ENCODE data around the gene PEF1.
A peak's percentile ranks its signal among the peaks of the same experiment; 100 is the strongest.

Gene PEF1

GRCh38 chr1:31655104-31655503, 10.4 kb upstream of the PEF1 start:
- no peak for DNase-seq (ENCODE audit: low read depth in 2 of 2)

GRCh38 chr1:31654474-31654776, 9.7 kb upstream of the PEF1 start:
- no peak for DNase-seq (ENCODE audit: low read depth in 2 of 2)

- DNase-seq (ENCODE audit: low read depth in 2 of 2): no peak
Measured at GRCh38 chr1:31653717-31654473, 9.2 kb upstream of the PEF1 start.

- no peak for DNase-seq (ENCODE audit: low read depth in 2 of 2)
Measured at GRCh38 chr1:31652891-31653499, 8.3 kb upstream of the PEF1 start.

- DNase-seq (ENCODE audit: low read depth in 2 of 2): no peak
Measured at GRCh38 chr1:31651766-31652165, 7.1 kb upstream of the PEF1 start.

GRCh38 chr1:31651089-31651420, 6.4 kb upstream of the PEF1 start:
- no peak for DNase-seq (ENCODE audit: low read depth in 2 of 2)

GRCh38 chr1:31650161-31651088, 5.7 kb upstream of the PEF1 start:
- no peak for DNase-seq (ENCODE audit: low read depth in 2 of 2)

GRCh38 chr1:31648641-31649357, 4.1 kb upstream of the PEF1 start:
- no peak for DNase-seq (ENCODE audit: low read depth in 2 of 2)

GRCh38 chr1:31648190-31648589, 3.5 kb upstream of the PEF1 start:
- DNase-seq (ENCODE audit: low read depth in 2 of 2): no peak

- DNase-seq (ENCODE audit: low read depth in 2 of 2): peak in 1 of 2 experiments; percentile 28
Measured at GRCh38 chr1:31647106-31647505, 2.4 kb upstream of the PEF1 start.

GRCh38 chr1:31646259-31646960, 1.7 kb upstream of the PEF1 start:
- DNase-seq (ENCODE audit: low read depth in 2 of 2): no peak

- DNase-seq (ENCODE audit: low read depth in 2 of 2): no peak
Measured at GRCh38 chr1:31645274-31645568, 545 bp upstream of the PEF1 start.

GRCh38 chr1:31643976-31644559, 608 bp downstream of the PEF1 start:
- DNase-seq (ENCODE audit: low read depth in 2 of 2): no peak

GRCh38 chr1:31642897-31643296, 1.8 kb downstream of the PEF1 start:
- no peak for DNase-seq (ENCODE audit: low read depth in 2 of 2)

GRCh38 chr1:31642366-31642765, 2.3 kb downstream of the PEF1 start:
- no peak for DNase-seq (ENCODE audit: low read depth in 2 of 2)

- DNase-seq (ENCODE audit: low read depth in 2 of 2): no peak
Measured at GRCh38 chr1:31640964-31641363, 3.7 kb downstream of the PEF1 start.

- no peak for DNase-seq (ENCODE audit: low read depth in 2 of 2)
Measured at GRCh38 chr1:31640179-31640578, 4.5 kb downstream of the PEF1 start.

GRCh38 chr1:31639543-31639942, 5.1 kb downstream of the PEF1 start:
- DNase-seq (ENCODE audit: low read depth in 2 of 2): peak in 1 of 2 experiments; percentile 17

GRCh38 chr1:31637915-31638673, 6.6 kb downstream of the PEF1 start:
- no peak for DNase-seq (ENCODE audit: low read depth in 2 of 2)

- DNase-seq (ENCODE audit: low read depth in 2 of 2): no peak
Measured at GRCh38 chr1:31633117-31633516, 11.6 kb downstream of the PEF1 start.

GRCh38 chr1:31632649-31633048, 12.0 kb downstream of the PEF1 start:
- no peak for DNase-seq (ENCODE audit: low read depth in 2 of 2)
